Activated T-helper 2 cell treated with anti-CD3 and anti-CD28 coated beads, Interferon-gamma antibody, Interleukin-2, Interleukin-4, amounts not matched to agents 10 μg/mL and 5 μg/mL and 100 μg/mL, durations not matched to agents 14 hours and 24 hours and 36 hours (primary cell): ENCODE measurements around the gene KPRP. TPM values are rescaled to one million over a fixed set of nuclear protein-coding genes. Genes with fewer than 3 reads are reported as not detected.

Experiments used
- DNase-seq: peaks from one replicate; pipeline ENCODE4 v3.0.0; 2021; ENCODE audit warnings: low spot score
- H3K27ac Mint-ChIP-seq: one replicate; pipeline ENCODE4 v1.8.0; 2021; ENCODE audit warnings: mixed read lengths
- H3K27me3 Mint-ChIP-seq: one replicate; pipeline ENCODE4 v1.8.0; 2021; ENCODE audit warnings: low read depth, mixed read lengths
- H3K36me3 Mint-ChIP-seq: one replicate; pipeline ENCODE4 v1.8.0; 2021; ENCODE audit warnings: low read depth, mixed read lengths
- H3K4me1 Mint-ChIP-seq: one replicate; pipeline ENCODE4 v1.8.0; 2021; ENCODE audit warnings: low read depth, mixed read lengths
- H3K4me3 Mint-ChIP-seq: one replicate; pipeline ENCODE4 v1.8.0; 2021; ENCODE audit warnings: low read depth, mild to moderate bottlenecking, moderate library complexity, mixed read lengths
- H3K9me3 Mint-ChIP-seq: one replicate; pipeline ENCODE4 v1.8.0; 2021; ENCODE audit warnings: mixed read lengths
- intact Hi-C: fragments of 100-400 bp; cut with micrococcal nuclease; formaldehyde crosslinking; loops from one replicate; pipeline ENCODE4 v1.15.1; 2023
- total RNA-seq: library from RNA; stranded (reverse); gene quantifications from 2 replicates; pipeline ENCODE4 v1.2.3, GENCODE V29; 2022

Gene KPRP
- total RNA-seq, 1 donor from 2014 or later = not detected

GRCh38 chr1:152752225-152752624, 5.6 kb upstream of the KPRP start:
- Mint-ChIP-seq H3K4me1 (peaks cover 3% of the 10 kb centered on the region), H3K27me3 (peaks cover 14% of the 10 kb centered on the region), H3K36me3 (no peaks in the 10 kb centered on the region), H3K9me3 (no peaks in the 10 kb centered on the region), H3K4me3 (no peak overlapping the region), H3K27ac (no peak overlapping the region)
- intact Hi-C loops = no loop called here
- no peak for DNase-seq

- H3K27ac Mint-ChIP-seq = no peak overlapping the region
- peaks cover 11% of the 10 kb centered on the region for H3K27me3 Mint-ChIP-seq
- no peaks in the 10 kb centered on the region for H3K9me3 Mint-ChIP-seq
- H3K4me1 Mint-ChIP-seq = peaks cover 3% of the 10 kb centered on the region
- no peak overlapping the region for H3K4me3 Mint-ChIP-seq
- H3K36me3 Mint-ChIP-seq = no peaks in the 10 kb centered on the region
- intact Hi-C loops = no loop called here
- DNase-seq = no peak
Observed at GRCh38 chr1:152753586-152753985, 4.2 kb upstream of the KPRP start.

GRCh38 chr1:152756872-152757271, 953 bp upstream of the KPRP start:
- Mint-ChIP-seq H3K9me3 (no peaks in the 10 kb centered on the region), H3K4me3 (no peak overlapping the region), H3K27me3 (peaks cover 9% of the 10 kb centered on the region), H3K27ac (no peak overlapping the region), H3K36me3 (no peaks in the 10 kb centered on the region), H3K4me1 (peaks cover 3% of the 10 kb centered on the region)
- DNase-seq = no peak
- intact Hi-C loops = no loop called here

GRCh38 chr1:152758636-152759035, 811 bp downstream of the KPRP start:
- Mint-ChIP-seq H3K36me3 (no peaks in the 10 kb centered on the region), H3K4me1 (no peaks in the 10 kb centered on the region), H3K9me3 (no peaks in the 10 kb centered on the region), H3K4me3 (no peak overlapping the region), H3K27ac (no peak overlapping the region), H3K27me3 (no peaks in the 10 kb centered on the region)
- intact Hi-C loops = no loop called here
- no peak for DNase-seq

- H3K27me3 Mint-ChIP-seq = no peaks in the 10 kb centered on the region
- H3K9me3 Mint-ChIP-seq = no peaks in the 10 kb centered on the region
- DNase-seq = no peak
- no peaks in the 10 kb centered on the region for H3K4me1 Mint-ChIP-seq
- H3K36me3 Mint-ChIP-seq = no peaks in the 10 kb centered on the region
- H3K4me3 Mint-ChIP-seq = no peak overlapping the region
- no peak overlapping the region for H3K27ac Mint-ChIP-seq
- intact Hi-C loops = no loop called here
Observed at GRCh38 chr1:152759453-152760173, 1.8 kb downstream of the KPRP start.

GRCh38 chr1:152760551-152761190, 2.8 kb downstream of the KPRP start:
- H3K36me3 Mint-ChIP-seq = no peaks in the 10 kb centered on the region
- no peaks in the 10 kb centered on the region for H3K4me1 Mint-ChIP-seq
- intact Hi-C loops = no loop called here
- DNase-seq = no peak
- H3K27ac Mint-ChIP-seq = no peak overlapping the region
- H3K4me3 Mint-ChIP-seq = no peak overlapping the region
- H3K27me3 Mint-ChIP-seq = no peaks in the 10 kb centered on the region
- H3K9me3 Mint-ChIP-seq = no peaks in the 10 kb centered on the region

- H3K9me3 Mint-ChIP-seq = no peaks in the 10 kb centered on the region
- no peak for DNase-seq
- H3K27ac Mint-ChIP-seq = no peak overlapping the region
- no peaks in the 10 kb centered on the region for H3K4me1 Mint-ChIP-seq
- no peaks in the 10 kb centered on the region for H3K27me3 Mint-ChIP-seq
- no peak overlapping the region for H3K4me3 Mint-ChIP-seq
- intact Hi-C loops = no loop called here
- no peaks in the 10 kb centered on the region for H3K36me3 Mint-ChIP-seq
Observed at GRCh38 chr1:152761609-152762213, 3.9 kb downstream of the KPRP start.

GRCh38 chr1:152768847-152769533, 11.2 kb downstream of the KPRP start:
- Mint-ChIP-seq H3K4me1 (no peaks in the 10 kb centered on the region), H3K36me3 (no peaks in the 10 kb centered on the region), H3K27ac (no peak overlapping the region), H3K9me3 (no peaks in the 10 kb centered on the region), H3K27me3 (no peaks in the 10 kb centered on the region), H3K4me3 (no peak overlapping the region)
- no peak for DNase-seq
- intact Hi-C loops = no loop called here

GRCh38 chr1:152770411-152770810, 12.6 kb downstream of the KPRP start:
- DNase-seq = no peak
- Mint-ChIP-seq H3K4me3 (no peak overlapping the region), H3K4me1 (no peaks in the 10 kb centered on the region), H3K27ac (no peak overlapping the region), H3K36me3 (no peaks in the 10 kb centered on the region), H3K27me3 (no peaks in the 10 kb centered on the region), H3K9me3 (no peaks in the 10 kb centered on the region)
- intact Hi-C loops = no loop called here

- no peaks in the 10 kb centered on the region for H3K9me3 Mint-ChIP-seq
- H3K36me3 Mint-ChIP-seq = no peaks in the 10 kb centered on the region
- no peak within 1 kb of the TSS for H3K27ac Mint-ChIP-seq
- no peak within 1 kb of the TSS for H3K4me3 Mint-ChIP-seq
- no peaks in the 10 kb centered on the region for H3K27me3 Mint-ChIP-seq
- intact Hi-C loops = no loop called here
- H3K4me1 Mint-ChIP-seq = no peaks in the 10 kb centered on the region
- DNase-seq = no peak
Observed at GRCh38 chr1:152774875-152775274, 17.1 kb downstream of the KPRP start, which contains the start of gene LCE1F. LCE1F (plus strand) TSS chr1:152775140; CDS start chr1:152776372, 1,232 bp downstream.

- H3K27ac Mint-ChIP-seq = no peak overlapping the region
- H3K9me3 Mint-ChIP-seq = no peaks in the 10 kb centered on the region
- no peaks in the 10 kb centered on the region for H3K27me3 Mint-ChIP-seq
- H3K4me1 Mint-ChIP-seq = no peaks in the 10 kb centered on the region
- H3K36me3 Mint-ChIP-seq = no peaks in the 10 kb centered on the region
- intact Hi-C loops = no loop called here
- no peak for DNase-seq
- H3K4me3 Mint-ChIP-seq = no peak overlapping the region
Observed at GRCh38 chr1:152776361-152776760, 18.5 kb downstream of the KPRP start.

GRCh38 chr1:152777510-152778137, 19.8 kb downstream of the KPRP start:
- H3K36me3 Mint-ChIP-seq = no peaks in the 10 kb centered on the region
- H3K4me1 Mint-ChIP-seq = no peaks in the 10 kb centered on the region
- intact Hi-C loops = no loop called here
- H3K4me3 Mint-ChIP-seq = no peak overlapping the region
- H3K9me3 Mint-ChIP-seq = no peaks in the 10 kb centered on the region
- no peak overlapping the region for H3K27ac Mint-ChIP-seq
- H3K27me3 Mint-ChIP-seq = no peaks in the 10 kb centered on the region
- no peak for DNase-seq
